ENCODE results near the gene VEGFC.

VEGFC gene

GRCh38 chr4:176799653-176800052, 6.9 kb upstream of the VEGFC start:
- TF ChIP-seq, protein P1, sequence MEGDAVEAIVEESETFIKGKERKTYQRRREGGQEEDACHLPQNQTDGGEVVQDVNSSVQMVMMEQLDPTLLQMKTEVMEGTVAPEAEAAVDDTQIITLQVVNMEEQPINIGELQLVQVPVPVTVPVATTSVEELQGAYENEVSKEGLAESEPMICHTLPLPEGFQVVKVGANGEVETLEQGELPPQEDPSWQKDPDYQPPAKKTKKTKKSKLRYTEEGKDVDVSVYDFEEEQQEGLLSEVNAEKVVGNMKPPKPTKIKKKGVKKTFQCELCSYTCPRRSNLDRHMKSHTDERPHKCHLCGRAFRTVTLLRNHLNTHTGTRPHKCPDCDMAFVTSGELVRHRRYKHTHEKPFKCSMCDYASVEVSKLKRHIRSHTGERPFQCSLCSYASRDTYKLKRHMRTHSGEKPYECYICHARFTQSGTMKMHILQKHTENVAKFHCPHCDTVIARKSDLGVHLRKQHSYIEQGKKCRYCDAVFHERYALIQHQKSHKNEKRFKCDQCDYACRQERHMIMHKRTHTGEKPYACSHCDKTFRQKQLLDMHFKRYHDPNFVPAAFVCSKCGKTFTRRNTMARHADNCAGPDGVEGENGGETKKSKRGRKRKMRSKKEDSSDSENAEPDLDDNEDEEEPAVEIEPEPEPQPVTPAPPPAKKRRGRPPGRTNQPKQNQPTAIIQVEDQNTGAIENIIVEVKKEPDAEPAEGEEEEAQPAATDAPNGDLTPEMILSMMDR (IDR thresholded peaks at IDR 0.05; ENCODE audit: control extremely low read depth, extremely low read depth, low read depth, missing control alignments): no peak
- DNase-seq (ENCODE audit: extremely low spot score): no peak
- CTCF ChIA-PET: no interaction called here
- POLR2A ChIA-PET: no interaction called here

DNA sequence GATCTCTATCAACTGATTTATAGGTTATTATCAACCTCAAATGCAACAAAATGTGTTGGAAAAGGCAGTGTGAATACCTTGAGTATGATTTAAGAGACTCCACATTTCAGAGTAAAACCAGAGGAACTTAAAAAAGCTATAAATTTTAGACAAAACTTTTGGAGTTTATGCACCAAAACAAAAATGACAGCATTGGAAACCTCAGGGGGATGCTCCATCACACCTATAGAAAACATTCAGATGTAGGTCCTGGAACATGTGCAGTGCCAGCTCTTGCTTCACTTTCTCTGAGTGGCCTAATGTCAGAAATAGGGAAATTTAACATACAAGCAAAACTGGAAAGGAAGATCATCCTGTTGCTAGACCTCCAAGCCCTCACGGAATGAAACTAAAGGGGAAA, 5.8 kb upstream of the VEGFC start:
- no peak for DNase-seq (ENCODE audit: extremely low spot score)
- TF ChIP-seq, protein P1 (IDR thresholded peaks at IDR 0.05; ENCODE audit: control extremely low read depth, extremely low read depth, low read depth, missing control alignments): no peak
- POLR2A ChIA-PET: no interaction called here
- CTCF ChIA-PET: interaction anchor here (1.0 to 1.1 kb wide), 2 partner anchors 8 to 9 kb away, joined by 3 read pairs; no protein-coding TSS in a partner anchor

- POLR2A ChIA-PET: no interaction called here
- TF ChIP-seq, protein P1 (IDR thresholded peaks at IDR 0.05; ENCODE audit: control extremely low read depth, extremely low read depth, low read depth, missing control alignments): no peak
- DNase-seq (ENCODE audit: extremely low spot score): no peak
- CTCF ChIA-PET: no interaction called here
Observed at GRCh38 chr4:176795441-176795840, 2.7 kb upstream of the VEGFC start.

DNA sequence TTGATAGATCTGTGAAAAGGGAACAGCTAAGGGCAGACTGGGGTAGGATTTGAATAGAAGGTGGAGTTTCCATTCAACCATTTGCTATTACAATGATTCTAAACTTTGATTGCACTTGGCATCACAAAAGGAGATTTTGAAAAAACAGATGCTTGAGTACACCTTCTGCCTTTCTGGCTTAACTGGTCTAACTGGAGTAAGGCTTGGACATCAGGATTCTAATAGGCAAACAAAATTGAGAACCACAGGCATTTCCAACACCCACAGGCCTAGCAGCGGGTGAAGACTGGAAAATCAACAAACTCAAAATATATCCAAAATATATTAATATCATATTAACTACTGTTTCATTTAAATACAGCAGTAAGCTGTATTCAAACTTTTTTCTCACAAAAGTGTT, 1.9 kb upstream of the VEGFC start:
- ChIA-PET CTCF (no interaction called here), POLR2A (no interaction called here)
- DNase-seq (ENCODE audit: extremely low spot score): no peak
- TF ChIP-seq, protein P1 (IDR thresholded peaks at IDR 0.05; ENCODE audit: control extremely low read depth, extremely low read depth, low read depth, missing control alignments): no peak

GRCh38 chr4:176794151-176794550, 1.4 kb upstream of the VEGFC start:
- ChIA-PET POLR2A (no interaction called here), CTCF (no interaction called here)

DNA sequence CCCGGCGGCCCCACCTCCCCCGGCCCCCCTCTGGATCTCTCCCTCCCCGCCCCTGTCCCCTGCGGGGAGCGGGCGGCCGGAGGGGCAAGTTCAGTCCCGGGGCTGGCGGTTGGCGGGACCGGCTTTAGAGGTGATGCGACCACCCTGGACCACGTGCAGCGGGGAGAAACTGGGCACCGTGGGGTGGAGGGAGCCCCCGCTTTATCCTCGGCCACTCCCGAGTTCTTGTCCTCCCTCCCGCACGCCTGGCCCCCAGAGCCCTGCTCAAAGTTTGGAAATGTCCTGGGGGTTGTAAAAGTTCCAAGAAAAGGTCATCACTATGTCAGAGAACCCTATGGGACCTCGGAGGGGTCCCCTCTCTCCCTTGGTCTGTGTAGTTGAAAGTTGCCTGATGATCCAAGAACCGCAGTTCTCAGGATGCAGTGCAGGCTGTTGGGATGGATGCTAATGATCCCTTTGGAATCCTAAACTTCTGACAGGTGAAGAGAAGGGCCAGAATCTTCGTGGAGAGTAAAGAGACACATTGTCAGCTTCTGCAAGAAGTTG, 411 bp upstream of the VEGFC start:
- DNase-seq (ENCODE audit: extremely low spot score): no peak
- TF ChIP-seq, protein P1 (IDR thresholded peaks at IDR 0.05; ENCODE audit: control extremely low read depth, extremely low read depth, low read depth, missing control alignments): no peak
- POLR2A ChIA-PET: no interaction called here
- CTCF ChIA-PET: no interaction called here

More at GRCh38 chr4:176794151-176794550, 1.4 kb upstream of the VEGFC start:
- no peak for DNase-seq (ENCODE audit: extremely low spot score)
- TF ChIP-seq, protein P1 (IDR thresholded peaks at IDR 0.05; ENCODE audit: control extremely low read depth, extremely low read depth, low read depth, missing control alignments): no peak

All from GM10248 (cell line).